ENCODE measurements around the gene AUTS2.
A peak's percentile ranks its signal among the peaks of the same experiment; 100 is the strongest.
"Not testable (repeated sequence)": the region's sequence is repeated elsewhere in the genome, so short reads cannot be mapped to it uniquely, and the experiment has no call there.

AUTS2 gene

DNA sequence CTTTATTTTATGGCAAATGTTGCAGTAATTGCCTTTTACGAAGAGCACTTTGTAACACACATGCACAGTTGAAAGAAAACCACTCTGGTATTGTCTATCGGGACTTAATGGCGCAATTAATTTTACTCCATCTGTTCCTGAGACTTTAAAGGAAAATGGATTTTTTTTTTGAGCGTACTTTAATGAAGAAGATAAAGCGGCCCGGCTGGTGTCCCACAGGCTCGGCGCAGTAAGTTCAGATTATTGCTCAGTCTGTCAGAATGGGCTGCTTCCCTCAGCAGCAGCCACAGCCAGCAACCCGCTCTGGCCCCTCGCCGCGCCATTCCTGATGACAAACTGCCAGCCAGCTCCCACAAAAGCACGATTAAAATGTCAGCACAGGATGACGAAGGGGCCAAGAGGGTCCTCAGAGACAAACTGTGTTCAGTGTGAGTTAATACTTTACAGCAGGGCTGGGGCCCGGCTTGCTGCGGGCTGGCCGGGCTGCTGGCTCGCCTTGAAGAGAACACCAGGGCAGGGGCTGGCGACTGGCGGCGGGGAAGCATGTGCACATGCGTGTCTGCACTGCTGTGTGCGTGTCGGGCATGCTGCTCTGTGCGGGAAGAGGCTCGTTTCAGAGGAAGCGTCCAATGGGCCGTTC lies 1032.7 kb downstream of the AUTS2 start:
- DNase-seq (ENCODE audit: low read depth): no peak

DNA sequence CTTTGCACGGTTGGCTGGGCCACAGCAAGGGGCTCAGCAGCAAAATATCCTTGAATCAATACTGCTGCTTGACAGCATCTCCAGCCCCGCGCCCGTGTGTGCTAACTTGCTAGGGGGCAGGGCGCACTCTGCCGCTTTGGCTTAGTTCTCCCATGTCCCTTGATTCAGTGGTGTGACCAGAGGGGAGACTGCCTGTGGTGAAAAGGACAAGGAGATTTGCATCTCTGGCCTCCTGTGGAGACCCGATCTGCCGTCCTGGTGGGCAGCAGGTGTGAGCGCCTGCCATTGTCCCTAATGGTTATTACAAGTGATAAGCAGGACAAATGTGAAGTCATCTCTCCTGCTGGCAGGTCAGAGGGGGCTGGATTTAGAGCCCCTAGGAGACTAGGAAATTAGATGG lies 1033.4 kb downstream of the AUTS2 start:
- DNase-seq (ENCODE audit: low read depth): no peak

DNA sequence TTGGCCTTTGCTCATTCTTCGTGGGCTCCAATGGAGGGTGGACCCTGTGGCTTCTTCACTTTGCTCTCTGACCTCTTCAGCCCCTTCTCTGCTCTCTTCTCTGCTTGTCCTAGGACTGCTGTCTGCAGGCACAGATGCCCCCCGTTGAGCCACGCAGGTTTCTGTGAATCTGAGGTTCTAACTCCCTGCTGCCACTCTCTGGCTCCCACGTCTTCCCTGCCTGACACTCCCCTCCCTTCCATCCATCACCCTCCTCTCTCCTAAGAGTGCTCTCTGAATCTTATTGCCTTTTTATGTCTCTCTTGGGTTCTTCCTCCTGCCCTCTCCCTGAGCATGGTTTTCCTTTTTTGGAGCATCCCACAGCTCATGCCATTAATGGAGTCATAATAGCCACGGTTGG lies 1034.1 kb downstream of the AUTS2 start:
- DNase-seq (ENCODE audit: low read depth): no peak

DNA sequence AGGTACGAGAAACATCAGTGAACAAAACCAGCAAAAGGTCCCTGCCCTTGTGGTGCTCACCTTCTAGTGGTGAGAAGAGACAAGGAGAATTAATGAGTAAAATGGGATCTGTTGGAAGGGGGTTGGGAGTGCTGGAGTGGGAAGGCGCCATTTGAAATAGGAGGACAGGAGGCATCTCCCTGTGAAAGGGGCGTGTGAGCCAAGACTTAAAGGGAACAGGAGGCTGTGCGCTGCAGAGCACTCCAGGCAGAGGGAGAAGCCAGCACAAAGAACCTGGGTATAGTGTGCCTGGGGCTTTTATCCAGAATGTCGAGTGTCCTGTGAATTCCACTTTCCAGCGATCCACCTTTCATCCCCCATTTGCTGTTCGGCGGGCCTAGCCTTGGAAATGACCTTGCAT lies 1035.8 kb downstream of the AUTS2 start:
- DNase-seq (ENCODE audit: low read depth): no peak

DNA sequence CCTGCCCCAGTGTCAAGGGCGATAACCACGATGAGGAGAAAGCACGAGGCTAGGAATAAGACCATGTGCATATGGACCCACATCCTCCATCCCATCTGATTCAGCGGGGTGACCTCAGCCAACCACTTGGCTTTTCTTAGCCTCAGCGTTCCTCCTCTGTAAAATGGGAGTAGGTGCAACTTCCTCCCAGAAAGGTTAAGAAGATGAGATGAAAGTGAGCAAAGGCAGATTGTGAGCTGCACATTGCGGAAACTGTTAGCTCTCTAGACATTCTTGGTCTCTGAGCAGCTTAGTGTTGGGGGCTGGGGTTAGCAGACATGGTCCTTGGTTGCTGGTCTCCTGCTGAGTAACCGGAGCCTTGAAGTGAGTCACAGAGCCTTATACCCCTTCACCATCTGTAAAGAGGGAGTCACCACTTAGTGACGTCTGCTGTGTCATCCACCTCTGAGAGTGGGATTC lies 1036.4 kb downstream of the AUTS2 start:
- no peak for DNase-seq (ENCODE audit: low read depth)

DNA sequence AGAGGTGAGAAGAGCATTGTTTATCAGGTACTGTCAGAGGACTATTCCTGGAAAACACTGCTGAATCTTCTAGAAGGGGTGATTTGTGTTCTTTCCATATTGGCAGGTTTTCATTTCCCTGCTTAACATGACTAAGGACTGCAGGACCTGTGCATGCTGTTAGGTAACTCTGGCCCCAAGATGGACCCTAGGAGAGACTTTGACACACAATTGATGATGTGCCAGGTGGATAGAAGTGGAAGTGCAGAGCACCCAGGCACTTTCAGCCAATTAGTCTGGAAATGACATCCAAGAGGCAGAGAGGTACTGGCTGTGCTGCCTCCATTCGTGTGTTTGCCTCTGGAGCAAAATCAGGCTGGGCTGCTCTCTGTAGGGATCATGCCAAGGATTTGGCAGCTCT lies 1037.4 kb downstream of the AUTS2 start:
- no peak for DNase-seq (ENCODE audit: low read depth)

DNA sequence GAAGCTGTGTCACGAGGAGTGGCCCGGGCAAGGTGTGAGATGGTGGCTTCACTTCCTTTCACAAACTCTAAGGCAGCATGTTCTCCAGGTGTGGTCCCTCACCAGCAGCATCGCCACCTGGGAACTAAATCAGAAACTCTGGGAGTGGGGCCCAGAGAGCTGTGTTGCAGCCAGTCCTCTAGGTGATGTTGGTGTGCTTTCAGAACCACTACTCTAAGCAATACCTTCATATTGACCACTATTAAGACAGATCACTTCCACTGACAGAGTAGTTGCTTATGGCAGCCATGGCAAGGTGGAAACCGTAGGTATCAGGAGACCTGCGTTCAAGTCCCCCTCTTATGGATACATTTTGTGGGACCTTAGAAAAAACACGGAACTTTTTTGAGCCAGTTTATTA lies 1037.9 kb downstream of the AUTS2 start:
- no peak for DNase-seq (ENCODE audit: low read depth)

DNA sequence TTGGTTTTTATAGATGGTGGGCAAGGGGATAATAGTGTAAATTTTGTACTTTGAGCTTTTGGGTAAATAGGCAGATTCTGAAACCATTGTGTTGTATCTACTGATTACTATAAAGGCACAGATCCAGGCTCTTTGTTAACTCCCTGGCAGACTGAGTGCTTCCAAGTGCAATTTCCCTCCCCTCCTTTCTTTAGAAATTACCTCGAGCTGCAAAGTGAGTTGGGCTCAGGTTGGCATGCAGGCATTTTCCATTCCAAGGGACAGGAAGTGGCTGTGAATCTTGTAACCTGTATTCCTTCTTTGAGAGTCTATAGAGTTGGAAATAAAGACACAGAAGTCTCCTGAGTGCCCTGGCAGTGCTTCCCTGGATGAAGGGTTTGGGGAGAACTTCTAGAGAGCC lies 1039.5 kb downstream of the AUTS2 start:
- no peak for DNase-seq (ENCODE audit: low read depth)

DNA sequence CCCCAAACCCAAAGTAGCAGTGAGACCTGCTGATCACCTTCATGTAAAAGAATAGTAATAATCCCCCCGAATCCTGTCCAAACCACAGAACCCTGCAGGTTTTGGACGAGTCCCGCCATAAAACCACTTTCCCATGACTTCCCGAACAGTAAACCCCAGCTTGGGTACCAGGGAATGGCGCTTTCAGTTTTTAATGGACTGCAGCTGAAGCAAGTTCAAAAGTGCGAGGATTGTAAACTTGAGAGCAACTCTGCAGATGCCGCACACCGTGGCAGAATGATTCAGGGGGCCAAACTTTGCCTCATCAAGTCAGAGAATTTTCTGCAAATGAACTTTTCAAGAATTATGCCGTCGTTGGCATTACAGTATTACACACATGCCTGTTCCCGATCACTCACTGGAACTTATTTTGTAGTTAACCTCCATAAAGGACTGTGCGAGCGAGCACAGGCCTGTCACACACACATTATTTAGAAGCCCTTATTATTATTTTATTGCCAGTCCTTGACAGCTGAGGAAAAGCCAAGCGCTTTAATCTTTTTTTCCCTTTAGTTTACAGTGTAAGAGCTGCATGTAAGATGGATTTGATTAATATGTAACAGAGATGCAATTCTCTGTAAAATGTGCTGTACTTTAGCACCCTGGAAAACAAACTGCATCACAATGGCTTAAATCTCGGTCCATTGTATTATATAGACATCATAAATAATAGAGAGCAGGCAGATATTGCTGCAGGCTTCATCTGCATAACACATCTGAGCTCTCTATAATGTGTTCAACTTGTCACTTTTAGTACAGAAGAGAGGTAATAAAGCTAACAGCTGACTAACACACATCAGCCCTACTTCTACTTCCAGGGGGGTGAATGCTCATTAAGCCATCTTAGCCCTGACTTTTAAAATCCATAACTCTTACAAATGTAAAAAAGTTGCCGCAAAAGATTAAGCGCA lies 1040.2 kb downstream of the AUTS2 start:
- no peak for DNase-seq (ENCODE audit: low read depth)

DNA sequence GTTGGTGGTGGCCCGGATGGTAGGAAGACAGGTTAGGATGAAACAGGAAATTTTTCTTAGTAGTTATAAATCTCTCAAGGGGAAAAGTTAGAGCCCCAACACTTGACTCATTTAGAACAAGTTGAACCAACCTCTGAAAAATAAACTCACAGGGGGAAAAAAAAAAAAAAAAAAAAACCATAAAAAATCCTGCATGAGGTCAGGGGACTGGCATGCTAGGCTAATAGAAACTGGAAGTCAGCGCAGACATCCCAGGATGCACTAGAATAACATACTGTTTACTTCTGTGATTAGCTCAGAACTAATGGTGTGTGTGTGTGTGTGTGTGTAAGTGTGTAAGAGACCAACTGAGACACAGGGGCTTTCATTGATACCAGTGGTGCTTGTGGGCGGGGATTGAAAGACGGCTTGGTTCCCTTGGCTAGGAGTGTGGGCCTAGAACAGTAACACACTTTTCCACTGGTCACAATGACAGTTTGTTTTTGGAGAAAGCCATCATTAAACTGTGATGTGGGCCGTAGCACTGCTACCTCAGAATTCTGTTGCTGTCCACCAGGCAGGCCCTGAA lies 1042.1 kb downstream of the AUTS2 start:
- no peak for DNase-seq (ENCODE audit: low read depth)

DNA sequence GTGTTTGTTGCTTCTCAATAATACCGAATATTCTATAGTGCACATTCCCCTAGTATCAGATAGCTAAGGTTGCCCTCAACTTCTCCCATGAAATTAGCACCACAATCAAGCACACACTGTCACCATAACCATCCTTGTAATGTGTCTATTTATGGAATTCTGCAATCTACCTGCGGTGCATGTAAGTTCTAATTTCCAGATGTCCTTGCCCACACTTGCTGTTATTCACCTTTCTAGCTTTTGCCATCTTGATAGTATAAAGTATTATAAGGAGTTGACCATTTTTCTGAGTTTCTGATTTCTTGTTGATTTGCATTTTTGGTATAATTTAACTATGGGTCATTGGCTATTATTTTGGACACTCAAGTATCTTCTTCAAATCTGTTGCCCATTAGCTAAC lies 1043.6 kb downstream of the AUTS2 start:
- no peak for DNase-seq (ENCODE audit: low read depth)

DNA sequence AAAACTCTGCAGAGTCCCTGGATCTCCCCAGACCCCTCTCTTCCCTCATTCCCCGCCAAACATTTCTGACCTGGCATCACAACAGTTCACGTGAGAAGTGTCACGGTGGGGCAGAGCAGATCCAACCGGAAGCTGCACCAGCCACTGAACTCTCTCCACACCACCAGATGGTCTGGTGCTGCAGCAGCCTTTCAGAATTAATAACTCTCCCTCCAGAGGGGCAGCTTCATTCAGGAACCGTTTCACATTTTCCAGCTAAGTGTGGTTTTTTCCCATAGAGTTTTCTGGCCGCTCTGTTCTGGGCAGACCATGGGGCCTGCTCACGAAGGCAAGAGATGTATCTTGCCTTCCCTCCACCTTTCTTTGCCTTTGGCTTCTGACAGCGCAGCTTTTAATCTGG lies 1047.0 kb downstream of the AUTS2 start:
- no peak for DNase-seq (ENCODE audit: low read depth)

DNA sequence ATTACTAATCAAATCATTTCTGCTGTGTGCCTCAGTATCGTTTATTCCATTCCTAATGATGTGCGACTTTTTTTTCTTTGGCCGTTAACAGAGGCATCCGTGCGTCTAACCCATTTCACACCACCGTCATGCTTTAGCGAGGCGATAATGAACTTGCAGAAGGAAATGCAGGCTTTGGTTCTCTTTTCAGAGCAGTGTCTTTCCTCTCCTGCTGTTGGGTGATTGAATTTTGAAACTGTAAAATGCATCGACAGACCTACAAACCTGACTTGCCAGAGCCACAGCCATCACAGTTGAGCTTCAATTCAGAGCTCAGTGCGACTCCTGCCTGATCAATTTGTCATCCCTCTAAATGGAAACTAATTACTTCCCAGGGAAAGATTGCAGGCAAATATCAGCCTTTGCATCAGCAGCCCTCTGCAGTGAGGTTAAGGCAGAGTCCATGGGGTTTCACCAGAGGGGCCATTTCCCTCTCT lies 1047.6 kb downstream of the AUTS2 start:
- DNase-seq (ENCODE audit: low read depth): no peak

DNA sequence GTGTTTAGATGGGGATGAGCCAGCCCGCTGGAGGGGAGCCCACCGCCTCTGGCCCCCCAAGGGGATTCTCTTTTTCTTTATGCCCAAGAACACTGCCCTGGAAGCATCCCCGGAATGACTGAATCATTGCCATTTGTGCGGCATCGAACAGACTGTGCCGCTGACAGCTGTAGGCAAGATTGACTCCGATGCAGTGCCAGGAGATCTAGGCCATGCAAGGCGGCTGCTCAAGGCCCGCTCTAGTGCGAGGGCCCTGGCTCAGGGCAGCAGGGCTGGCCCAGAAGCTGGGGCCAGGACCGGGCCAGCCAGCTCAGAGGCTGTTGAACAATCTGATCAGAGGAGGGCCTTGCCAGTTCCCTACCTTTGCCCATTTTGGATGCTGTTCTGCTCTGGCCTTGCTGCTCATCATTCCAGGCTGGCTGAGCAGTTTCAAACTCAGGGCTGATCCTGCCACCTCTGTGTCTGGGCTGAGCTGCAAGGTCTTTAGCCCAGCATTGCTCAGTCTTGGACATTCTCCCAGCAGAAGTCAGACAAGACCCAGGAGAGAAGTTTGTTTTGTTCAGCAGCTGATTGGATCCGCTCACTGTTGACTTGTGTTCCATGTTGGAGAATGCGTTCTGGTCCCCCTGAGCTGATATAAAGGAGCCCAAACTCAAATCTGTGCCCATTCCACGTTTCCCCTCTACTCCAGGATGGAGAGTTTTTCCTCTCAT lies 1048.4 kb downstream of the AUTS2 start:
- no peak for DNase-seq (ENCODE audit: low read depth)

DNA sequence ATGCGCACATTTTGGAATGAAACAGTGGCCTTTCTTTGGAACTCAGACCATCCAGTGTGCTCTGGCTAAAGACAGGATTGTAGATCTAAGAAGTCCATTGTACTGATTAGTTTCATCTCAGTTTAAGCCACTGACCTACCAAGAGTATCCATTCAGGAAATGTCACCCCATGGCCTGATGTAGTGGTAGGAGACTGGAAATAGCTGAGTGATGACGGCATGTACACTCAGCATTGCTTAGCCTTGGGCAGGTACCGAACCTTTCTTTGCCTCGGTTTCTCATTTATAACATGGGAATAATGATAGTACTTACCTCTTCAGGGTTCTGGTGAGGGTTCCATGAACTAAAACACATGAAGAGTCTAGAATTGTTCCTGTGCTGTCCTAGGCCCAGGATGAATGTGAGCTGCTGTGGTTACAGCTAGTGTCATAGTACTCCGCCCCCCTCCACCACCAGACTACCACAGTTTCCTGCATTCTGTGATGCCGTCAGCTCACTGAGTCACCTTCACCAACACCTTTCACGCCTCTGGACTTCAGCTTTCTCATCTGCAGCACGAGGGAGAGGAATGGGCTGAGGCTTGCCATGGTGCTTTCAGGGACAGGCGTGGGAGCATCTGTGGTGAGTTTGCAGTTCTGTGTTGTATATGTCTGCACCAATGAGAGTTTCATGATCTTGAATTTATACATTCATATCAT lies 1049.7 kb downstream of the AUTS2 start:
- DNase-seq (ENCODE audit: low read depth): peak; percentile 54

DNA sequence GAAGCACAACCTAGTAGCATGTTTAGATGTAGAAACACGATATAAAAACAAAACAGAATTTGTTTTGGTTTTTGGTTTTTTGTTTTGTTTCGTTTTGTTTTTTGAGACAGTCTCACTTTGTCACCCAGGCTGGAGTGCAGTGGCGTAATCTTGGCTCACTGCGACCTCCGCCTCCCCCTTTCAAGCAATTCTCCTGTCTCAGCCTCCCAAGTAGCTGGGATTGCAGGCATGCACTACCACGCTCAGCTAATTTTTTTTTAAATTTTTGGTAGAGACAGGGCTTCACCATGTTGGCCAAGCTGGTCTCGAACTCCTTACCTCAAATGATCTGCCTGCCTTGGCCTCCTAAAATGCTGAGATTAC lies 1050.2 kb downstream of the AUTS2 start:
- not testable (repeated sequence) for DNase-seq (ENCODE audit: low read depth)

DNA sequence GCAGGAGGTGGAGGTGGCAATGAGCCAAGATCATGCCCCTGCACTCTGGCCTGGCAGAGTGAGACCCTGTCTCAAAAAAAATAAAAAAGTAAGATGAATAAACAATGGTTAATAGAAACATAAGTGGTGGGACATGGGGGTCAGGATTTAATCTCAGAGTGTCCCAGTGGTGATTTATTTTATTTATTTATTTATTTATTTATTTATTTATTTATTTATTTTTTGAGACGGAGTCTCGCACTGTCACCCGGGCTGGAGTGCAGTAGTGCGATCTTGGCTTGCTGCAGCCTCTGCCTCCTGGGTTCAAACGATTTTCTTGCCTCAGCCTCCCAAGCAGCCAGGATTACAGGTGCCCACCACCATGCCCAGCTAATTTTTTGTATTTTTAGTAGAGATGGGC lies 1051.0 kb downstream of the AUTS2 start:
- DNase-seq (ENCODE audit: low read depth): no peak

DNA sequence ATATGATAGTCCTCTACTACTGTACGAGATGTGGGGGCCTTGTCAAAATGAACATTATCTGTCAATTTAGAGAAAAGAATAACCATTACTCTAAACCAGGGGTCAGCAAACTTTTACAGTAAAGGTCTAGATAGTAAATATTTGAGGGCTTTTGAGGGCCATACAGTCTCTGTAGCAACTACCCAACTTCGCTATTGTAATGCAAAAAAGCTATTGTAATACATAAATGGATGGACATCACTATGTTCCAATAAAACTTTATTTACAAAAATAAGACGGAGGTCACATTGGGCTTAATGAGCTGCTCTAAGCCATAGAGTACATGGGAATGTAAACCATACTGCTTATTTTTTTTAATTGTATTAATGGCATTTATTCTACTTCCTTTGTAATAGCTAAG lies 1055.9 kb downstream of the AUTS2 start:
- no peak for DNase-seq (ENCODE audit: low read depth)

DNA sequence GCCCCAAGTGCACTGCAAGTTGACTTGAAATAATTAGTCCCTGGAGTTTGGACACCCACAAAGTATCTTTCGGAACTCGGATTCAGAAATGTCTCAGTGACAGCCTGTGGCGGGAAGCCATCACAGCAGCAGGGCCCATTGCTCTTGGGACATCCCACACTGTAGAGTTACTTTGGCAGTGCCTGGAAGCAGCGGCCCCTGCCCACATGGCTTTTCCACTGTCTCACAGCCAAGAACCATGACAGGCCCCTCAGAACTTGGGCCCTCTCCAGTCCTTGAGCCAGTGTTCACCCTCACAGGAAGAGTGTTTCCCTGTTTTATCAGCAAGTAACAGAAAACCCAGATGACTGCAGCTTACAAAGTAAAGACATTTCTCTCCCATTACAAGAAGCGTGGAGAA lies 1056.7 kb downstream of the AUTS2 start:
- no peak for DNase-seq (ENCODE audit: low read depth)

DNA sequence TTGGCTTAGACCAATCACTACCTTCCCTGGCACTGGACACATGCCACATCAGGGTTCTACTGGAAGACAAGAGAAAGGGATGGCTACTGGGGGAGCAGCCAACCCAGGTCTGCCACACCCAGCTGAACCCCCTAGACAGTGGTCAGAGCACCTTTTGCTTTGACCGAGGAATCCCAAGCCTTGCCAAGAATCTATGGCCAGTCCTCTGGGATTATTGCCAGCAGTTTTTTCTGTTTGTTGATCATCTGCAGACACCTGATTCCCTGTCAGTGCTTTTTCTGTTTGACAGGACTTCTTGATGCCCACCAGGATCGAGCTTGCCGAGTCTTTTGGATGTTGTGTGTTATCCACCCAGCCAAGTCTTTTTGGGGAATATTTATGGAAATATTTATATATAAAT lies 1057.4 kb downstream of the AUTS2 start:
- DNase-seq (ENCODE audit: low read depth): no peak

DNA sequence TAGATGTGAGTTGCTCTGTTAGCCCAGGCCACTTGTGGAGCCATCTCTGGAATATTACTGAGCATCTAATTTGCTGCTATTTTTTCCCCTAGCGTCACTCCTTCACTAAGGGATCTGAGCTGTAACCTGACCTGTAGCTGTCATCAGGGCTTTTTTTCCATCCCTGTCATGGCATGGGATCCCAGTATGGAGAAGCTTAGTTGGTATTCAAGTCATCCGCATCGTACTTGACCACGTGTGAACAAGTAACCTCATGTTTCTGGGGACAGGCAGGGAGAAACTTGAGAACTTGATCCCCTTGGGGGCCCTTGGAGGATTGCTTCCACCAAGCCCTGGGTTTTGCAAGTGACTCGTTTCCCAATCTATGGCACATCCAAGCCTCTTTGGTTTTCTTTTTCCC lies 1059.3 kb downstream of the AUTS2 start:
- DNase-seq (ENCODE audit: low read depth): no peak
